Mammary epithelial cell (primary cell): ENCODE results near the gene PARP16.
A peak's percentile ranks its signal among the peaks of the same experiment; 100 is the strongest.
"Not testable (repeated sequence)": the region's sequence is repeated elsewhere in the genome, so short reads cannot be mapped to it uniquely, and the experiment has no call there.

ENCODE experiments used
- EZH2 ChIP-seq: IDR thresholded peaks from 2 replicates; pipeline ENCODE4 v1.6.1; 2012; ENCODE audit warnings: low read length, inconsistent platforms, borderline replicate concordance
- TF ChIP-seq, protein P1 (sequence below), 2 donors: IDR thresholded peaks in 1 of 2; conservative IDR thresholded peaks in 1 of 2; 2 replicates each; pipeline ENCODE4 v1.5.1; 2011 to 2012; ENCODE audit warnings: inconsistent platforms in 2 of 2, low read length in 2 of 2, mild to moderate bottlenecking in 2 of 2, control low read depth in 1 of 2, low read depth in 1 of 2; ENCODE audit not compliant: insufficient read depth in 1 of 2; ENCODE audit errors: extremely low read depth in 1 of 2

DNA sequence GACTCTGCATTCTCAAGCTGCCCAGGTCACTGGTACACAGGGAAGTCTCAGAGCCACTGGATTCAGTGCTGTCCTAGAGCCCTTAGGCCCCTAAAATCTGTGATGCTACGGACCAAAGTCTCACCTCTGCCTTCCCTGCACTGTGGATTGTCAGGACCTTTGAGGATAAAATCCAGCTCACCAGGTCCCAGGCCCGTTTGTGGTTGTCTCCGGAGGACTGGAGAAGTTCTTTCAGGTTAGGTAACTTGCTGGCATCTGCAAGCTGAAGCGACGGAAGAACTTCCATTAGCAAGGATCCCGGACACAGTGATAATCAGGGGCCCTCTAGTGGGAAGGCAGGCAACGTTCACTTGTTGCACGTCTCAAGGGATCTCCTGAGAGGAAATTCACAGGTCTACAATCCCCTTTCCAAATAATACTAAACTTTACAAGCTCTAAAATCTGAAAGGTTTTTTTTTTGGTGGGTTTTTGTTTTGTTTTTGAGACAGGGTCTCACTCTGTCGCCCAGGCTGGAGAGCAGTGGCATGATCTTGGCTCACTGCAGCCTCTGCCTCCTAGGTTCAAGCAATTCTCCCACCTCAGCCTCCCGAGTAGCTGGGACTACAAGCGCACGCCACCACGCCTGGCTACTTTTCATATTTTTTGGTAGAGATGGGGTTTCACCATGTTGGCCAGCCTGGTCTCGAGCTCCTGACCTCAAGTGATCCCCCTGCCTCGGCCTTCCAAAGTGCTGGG lies 15.7 kb downstream of the PARP16 start:
- TF ChIP-seq, protein P1, sequence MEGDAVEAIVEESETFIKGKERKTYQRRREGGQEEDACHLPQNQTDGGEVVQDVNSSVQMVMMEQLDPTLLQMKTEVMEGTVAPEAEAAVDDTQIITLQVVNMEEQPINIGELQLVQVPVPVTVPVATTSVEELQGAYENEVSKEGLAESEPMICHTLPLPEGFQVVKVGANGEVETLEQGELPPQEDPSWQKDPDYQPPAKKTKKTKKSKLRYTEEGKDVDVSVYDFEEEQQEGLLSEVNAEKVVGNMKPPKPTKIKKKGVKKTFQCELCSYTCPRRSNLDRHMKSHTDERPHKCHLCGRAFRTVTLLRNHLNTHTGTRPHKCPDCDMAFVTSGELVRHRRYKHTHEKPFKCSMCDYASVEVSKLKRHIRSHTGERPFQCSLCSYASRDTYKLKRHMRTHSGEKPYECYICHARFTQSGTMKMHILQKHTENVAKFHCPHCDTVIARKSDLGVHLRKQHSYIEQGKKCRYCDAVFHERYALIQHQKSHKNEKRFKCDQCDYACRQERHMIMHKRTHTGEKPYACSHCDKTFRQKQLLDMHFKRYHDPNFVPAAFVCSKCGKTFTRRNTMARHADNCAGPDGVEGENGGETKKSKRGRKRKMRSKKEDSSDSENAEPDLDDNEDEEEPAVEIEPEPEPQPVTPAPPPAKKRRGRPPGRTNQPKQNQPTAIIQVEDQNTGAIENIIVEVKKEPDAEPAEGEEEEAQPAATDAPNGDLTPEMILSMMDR (conservative IDR thresholded peaks at IDR 0.05 in 1 of 2, IDR thresholded peaks at IDR 0.05 in 1 of 2; ENCODE audit: extremely low read depth in 1 of 2, insufficient read depth in 1 of 2, low read depth in 1 of 2, low read length in 2 of 2) = peak; percentile 90 to 92
- not testable (repeated sequence) for TF ChIP-seq EZH2
